CD14-positive monocyte (primary cell): ENCODE results near the gene CTNNA2. TPM values are rescaled to one million over a fixed set of nuclear protein-coding genes. Genes with fewer than 3 reads are reported as not detected.

Experiments
- DNase-seq, 3 donors: peaks; one replicate each; pipeline ENCODE4 v3.0.0-alpha.2; 2011 to 2022
- H2AFZ ChIP-seq: 2 replicates; pipeline ENCODE4 v1.6.0; 2012; ENCODE audit warnings: mild to moderate bottlenecking, low read depth, low read length, inconsistent platforms; ENCODE audit not compliant: insufficient read depth, poor library complexity, severe bottlenecking
- H3K27ac ChIP-seq, 2 donors: 1 replicate in 1 of 2; 2 replicates in 1 of 2; pipeline ENCODE4 v1.5.1; 2012 to 2013; ENCODE audit warnings: low read length in 2 of 2, control low read depth in 1 of 2, inconsistent platforms in 1 of 2, low read depth in 1 of 2, mild to moderate bottlenecking in 1 of 2
- H3K27me3 ChIP-seq, 2 donors: one replicate each; pipeline versions ENCODE4 v1.6.0 to v1.6.1; 2011 to 2013; ENCODE audit warnings: low read length in 2 of 2; ENCODE audit not compliant: control insufficient read depth in 2 of 2, insufficient read depth in 2 of 2
- H3K36me3 ChIP-seq, 2 donors: replicated peaks in 1 of 2; 1 replicate in 1 of 2; 2 replicates in 1 of 2; pipeline versions ENCODE4 v1.5.1 to v1.6.1; 2012 to 2013; ENCODE audit warnings: low read length in 2 of 2, control low read depth in 1 of 2, inconsistent platforms in 1 of 2, mild to moderate bottlenecking in 1 of 2; ENCODE audit not compliant: insufficient read depth in 2 of 2, control insufficient read depth in 1 of 2
- H3K4me1 ChIP-seq, 2 donors: 1 replicate in 1 of 2; 2 replicates in 1 of 2; pipeline versions ENCODE4 v1.5.1 to v1.6.1; 2012 to 2013; ENCODE audit warnings: low read length in 2 of 2, control low read depth in 1 of 2, inconsistent platforms in 1 of 2, mild to moderate bottlenecking in 1 of 2, moderate library complexity in 1 of 2; ENCODE audit not compliant: insufficient read depth in 2 of 2, control insufficient read depth in 1 of 2
- H3K4me2 ChIP-seq: replicated peaks from 2 replicates; pipeline ENCODE3; 2012; ENCODE audit warnings: low read length, moderate library complexity, mild to moderate bottlenecking; ENCODE audit not compliant: poor library complexity, severe bottlenecking; ENCODE audit errors: extremely low read depth
- H3K4me3 ChIP-seq, 3 experiments: fragments of 200-600 bp in 1 of 3; sonication (generic) in 1 of 3; replicated peaks in 1 of 3; 1 replicate in 2 of 3; 2 replicates in 1 of 3; pipeline ENCODE4 v1.5.1; 2011 to 2013; ENCODE audit warnings: low read length in 3 of 3, mild to moderate bottlenecking in 3 of 3, control low read depth in 2 of 3, low read depth in 2 of 3, inconsistent platforms in 1 of 3, moderate library complexity in 1 of 3
- H3K79me2 ChIP-seq: 2 replicates; pipeline ENCODE4 v1.6.0; 2012; ENCODE audit warnings: mild to moderate bottlenecking, control low read depth, inconsistent platforms, low read length, moderate library complexity; ENCODE audit not compliant: insufficient read depth
- H3K9ac ChIP-seq: 2 replicates; pipeline ENCODE4 v1.6.0; 2017; ENCODE audit warnings: low read length, mild to moderate bottlenecking; ENCODE audit not compliant: insufficient read depth, poor library complexity, severe bottlenecking
- H3K9me3 ChIP-seq, 2 donors: replicated peaks in 1 of 2; 1 replicate in 1 of 2; 2 replicates in 1 of 2; pipeline versions ENCODE4 v1.5.1 to v1.6.1; 2012 to 2013; ENCODE audit warnings: low read length in 2 of 2, control low read depth in 1 of 2; ENCODE audit not compliant: control insufficient read depth in 1 of 2, insufficient read depth in 1 of 2
- H4K20me1 ChIP-seq: 2 replicates; pipeline ENCODE4 v1.6.0; 2012; ENCODE audit warnings: mild to moderate bottlenecking, low read length, control low read depth, moderate library complexity; ENCODE audit not compliant: insufficient read depth
- H3K27ac Mint-ChIP-seq, 7 donors: one replicate each; pipeline ENCODE4 v1.8.0; 2020; ENCODE audit warnings: mild to moderate bottlenecking in 7 of 7, mixed read lengths in 7 of 7, moderate library complexity in 6 of 7, inconsistent platforms in 2 of 7
- H3K27me3 Mint-ChIP-seq, 3 donors: one replicate each; pipeline ENCODE4 v1.8.0; 2021 to 2022; ENCODE audit warnings: low read depth in 3 of 3, mild to moderate bottlenecking in 3 of 3, mixed read lengths in 3 of 3, moderate library complexity in 3 of 3, inconsistent platforms in 1 of 3
- H3K36me3 Mint-ChIP-seq, 2 donors: one replicate each; pipeline ENCODE4 v1.8.0; 2020; ENCODE audit warnings: mixed read lengths in 2 of 2, inconsistent platforms in 1 of 2, mild to moderate bottlenecking in 1 of 2
- H3K4me1 Mint-ChIP-seq: one replicate; pipeline ENCODE4 v1.8.0; 2020; ENCODE audit warnings: mild to moderate bottlenecking, mixed read lengths
- H3K4me3 Mint-ChIP-seq, 2 donors: one replicate each; pipeline ENCODE4 v1.8.0; 2020; ENCODE audit warnings: mild to moderate bottlenecking in 2 of 2, mixed read lengths in 2 of 2, moderate library complexity in 1 of 2
- H3K9me3 Mint-ChIP-seq, 7 donors: one replicate each; pipeline ENCODE4 v1.8.0; 2020 to 2022; ENCODE audit warnings: mixed read lengths in 7 of 7, mild to moderate bottlenecking in 6 of 7, moderate library complexity in 6 of 7, inconsistent platforms in 2 of 7
- CTCF ChIP-seq: fragments of 200-600 bp; IDR thresholded peaks from one replicate; pipeline ENCODE4 v1.8.0; 2022; ENCODE audit warnings: antibody characterized with exemption, mild to moderate bottlenecking
- WGBS: methylation state at CpG from one replicate; pipeline ENCODE4 v1.1.5; 2013; ENCODE audit warnings: missing lambda C conversion rate; ENCODE audit not compliant: insufficient coverage; 5-methylcytosine and 5-hydroxymethylcytosine counted together
- intact Hi-C, 2 donors: fragments of 100-400 bp; cut with micrococcal nuclease; formaldehyde crosslinking; loops; one replicate each; pipeline versions ENCODE4 v1.15.0 to v1.15.1; 2023
- polyA plus RNA-seq, 3 donors: library from polyadenylated mRNA; depleted of rRNA in 1 of 3; unstranded in 2 of 3; stranded (reverse) in 1 of 3; fragments of 300-500 nt in 2 of 3; fragments of >200 nt in 1 of 3; fragmentation: Illumina TruSeq in 2 of 3; gene quantifications; 1 replicate in 2 of 3; 2 replicates in 1 of 3; pipeline ENCODE4 v1.2.3, GENCODE V29; 2012 to 2021

The CTNNA2 gene
- polyA plus RNA-seq, 3 donors: not detected

GRCh38 chr2:80395251-80395650 is 882.4 kb downstream of the CTNNA2 start:
- H3K27ac Mint-ChIP-seq: no peak overlapping the region
- no peak overlapping the region for H2AFZ ChIP-seq
- no peak for TF ChIP-seq CTCF
- no peak for DNase-seq
- peaks cover 0 to 5% of the 10 kb centered on the region in 2 donors for H3K9me3 ChIP-seq
- H3K27me3 Mint-ChIP-seq: no peaks in the 10 kb centered on the region
- H3K9ac ChIP-seq: no peak overlapping the region
- peaks cover 0 to 4% (median 2%) of the 10 kb centered on the region in 7 donors for H3K9me3 Mint-ChIP-seq
- no peaks in the 10 kb centered on the region for H3K4me1 ChIP-seq
- no peaks in the 10 kb centered on the region for H3K27me3 ChIP-seq
- H3K27ac ChIP-seq: no peak overlapping the region
- no peak overlapping the region for H3K4me2 ChIP-seq
- intact Hi-C loops: no loop called here
- no peaks in the 10 kb centered on the region for H3K36me3 Mint-ChIP-seq
- no peaks in the 10 kb centered on the region for H4K20me1 ChIP-seq
- WGBS: no CpG with 5 or more reads among the region's 1 CpG
- no peak overlapping the region for H3K4me3 Mint-ChIP-seq
- H3K4me3 ChIP-seq: no peak overlapping the region
- H3K36me3 ChIP-seq: no peaks in the 10 kb centered on the region
- no peaks in the 10 kb centered on the region for H3K4me1 Mint-ChIP-seq
- no peaks in the 10 kb centered on the region for H3K79me2 ChIP-seq

- Mint-ChIP-seq H3K4me1 (no peaks in the 10 kb centered on the region), H3K36me3 (no peaks in the 10 kb centered on the region), H3K27ac (no peak overlapping the region), H3K9me3 (peaks cover 0 to 5% (median 3%) of the 10 kb centered on the region in 7 donors), H3K4me3 (no peak overlapping the region), H3K27me3 (no peaks in the 10 kb centered on the region)
- no peaks in the 10 kb centered on the region for H3K4me1 ChIP-seq
- intact Hi-C loops: no loop called here
- no peak for DNase-seq
- no peaks in the 10 kb centered on the region for H3K79me2 ChIP-seq
- no peak overlapping the region for H3K27ac ChIP-seq
- no peak overlapping the region for H3K4me3 ChIP-seq
- H3K4me2 ChIP-seq: no peak overlapping the region
- H2AFZ ChIP-seq: no peak overlapping the region
- H4K20me1 ChIP-seq: no peaks in the 10 kb centered on the region
- no peak overlapping the region for H3K9ac ChIP-seq
- H3K36me3 ChIP-seq: no peaks in the 10 kb centered on the region
- H3K9me3 ChIP-seq: peaks cover 0 to 5% of the 10 kb centered on the region in 2 donors
- TF ChIP-seq CTCF: no peak
- no peaks in the 10 kb centered on the region for H3K27me3 ChIP-seq
These were observed 883.4 kb downstream of the CTNNA2 start for GRCh38 chr2:80396276-80396675.
